ENCODE data around the gene GAREM2. TPM values are rescaled to one million over a fixed set of nuclear protein-coding genes. Genes with fewer than 3 reads are reported as not detected.

The GAREM2 gene
- total and polyA plus RNA-seq, 11 donors: 0.42 to 4.1 (median 0.81) TPM

DNA sequence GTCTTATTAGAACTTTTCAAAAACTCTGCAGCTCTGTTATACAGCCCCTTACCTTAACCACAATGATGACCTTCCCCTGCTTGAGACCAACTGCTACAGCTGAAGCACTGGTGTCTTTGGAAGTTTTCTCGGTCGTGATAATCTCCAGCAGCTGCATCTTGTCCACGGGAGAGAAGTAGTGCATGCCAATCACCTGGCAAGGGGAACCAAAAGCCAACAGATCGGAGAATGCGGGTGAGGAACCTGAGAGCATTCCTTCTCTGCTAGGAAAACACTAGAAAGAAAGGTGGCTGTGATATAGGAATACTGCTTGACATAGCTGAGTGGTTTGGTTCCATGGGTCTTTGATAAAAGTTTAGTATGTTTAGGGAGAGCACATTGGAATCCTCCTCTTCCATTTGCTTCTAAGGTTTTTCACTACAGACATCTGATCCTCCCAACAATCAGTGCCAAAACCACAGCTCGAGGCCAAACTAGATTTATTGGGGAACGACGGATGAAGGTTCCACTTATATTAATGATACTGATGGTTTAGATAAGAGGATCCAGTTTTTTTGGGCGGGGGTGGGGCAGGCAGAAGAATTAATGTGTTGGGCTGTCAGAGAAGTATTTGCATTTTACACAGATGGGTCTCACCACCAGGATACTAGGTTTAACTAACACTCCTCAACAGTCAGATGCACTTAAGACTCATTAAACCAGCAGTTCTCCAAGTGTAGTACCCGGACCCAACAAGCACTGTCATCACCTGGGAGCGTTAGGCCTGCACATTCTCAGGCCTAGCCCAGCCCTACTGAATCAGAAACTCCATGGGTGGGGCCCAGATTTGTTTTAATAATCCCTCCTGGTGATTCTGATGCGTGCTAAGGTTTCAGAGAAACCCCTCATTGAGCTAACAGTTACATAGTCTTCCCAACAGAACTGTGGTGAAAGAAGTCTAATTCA is 22.4 kb downstream of the GAREM2 start:
- Histone ChIP-seq H3K27ac (no peak overlapping the region), H3K4me1 (peaks cover 0 to 9% (median 0%) of the 10 kb centered on the region in 12 donors), H3K36me3 (peaks cover 0 to 100% (median 100%) of the 10 kb centered on the region in 9 donors), H3K4me3 (no peak overlapping the region), H3K9me3 (no peaks in the 10 kb centered on the region), H3K27me3 (no peaks in the 10 kb centered on the region)
- DNase-seq (no peak), ATAC-seq (no peak)
- TF ChIP-seq, protein P1, sequence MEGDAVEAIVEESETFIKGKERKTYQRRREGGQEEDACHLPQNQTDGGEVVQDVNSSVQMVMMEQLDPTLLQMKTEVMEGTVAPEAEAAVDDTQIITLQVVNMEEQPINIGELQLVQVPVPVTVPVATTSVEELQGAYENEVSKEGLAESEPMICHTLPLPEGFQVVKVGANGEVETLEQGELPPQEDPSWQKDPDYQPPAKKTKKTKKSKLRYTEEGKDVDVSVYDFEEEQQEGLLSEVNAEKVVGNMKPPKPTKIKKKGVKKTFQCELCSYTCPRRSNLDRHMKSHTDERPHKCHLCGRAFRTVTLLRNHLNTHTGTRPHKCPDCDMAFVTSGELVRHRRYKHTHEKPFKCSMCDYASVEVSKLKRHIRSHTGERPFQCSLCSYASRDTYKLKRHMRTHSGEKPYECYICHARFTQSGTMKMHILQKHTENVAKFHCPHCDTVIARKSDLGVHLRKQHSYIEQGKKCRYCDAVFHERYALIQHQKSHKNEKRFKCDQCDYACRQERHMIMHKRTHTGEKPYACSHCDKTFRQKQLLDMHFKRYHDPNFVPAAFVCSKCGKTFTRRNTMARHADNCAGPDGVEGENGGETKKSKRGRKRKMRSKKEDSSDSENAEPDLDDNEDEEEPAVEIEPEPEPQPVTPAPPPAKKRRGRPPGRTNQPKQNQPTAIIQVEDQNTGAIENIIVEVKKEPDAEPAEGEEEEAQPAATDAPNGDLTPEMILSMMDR (IDR thresholded peaks at IDR 0.05): no peak
- TF ChIP-seq POLR2A (IDR thresholded peaks at IDR 0.05): no peak
- intact Hi-C loops (cut with DNase I): loop anchor here in 1 of 10 donors (5.0 kb wide), 1 partner anchor 37 kb away; no protein-coding TSS in a partner anchor
- 62 to 67% (median 65%) methylated on average over 12 of the region's 12 CpGs for WGBS, 4 donors

DNA sequence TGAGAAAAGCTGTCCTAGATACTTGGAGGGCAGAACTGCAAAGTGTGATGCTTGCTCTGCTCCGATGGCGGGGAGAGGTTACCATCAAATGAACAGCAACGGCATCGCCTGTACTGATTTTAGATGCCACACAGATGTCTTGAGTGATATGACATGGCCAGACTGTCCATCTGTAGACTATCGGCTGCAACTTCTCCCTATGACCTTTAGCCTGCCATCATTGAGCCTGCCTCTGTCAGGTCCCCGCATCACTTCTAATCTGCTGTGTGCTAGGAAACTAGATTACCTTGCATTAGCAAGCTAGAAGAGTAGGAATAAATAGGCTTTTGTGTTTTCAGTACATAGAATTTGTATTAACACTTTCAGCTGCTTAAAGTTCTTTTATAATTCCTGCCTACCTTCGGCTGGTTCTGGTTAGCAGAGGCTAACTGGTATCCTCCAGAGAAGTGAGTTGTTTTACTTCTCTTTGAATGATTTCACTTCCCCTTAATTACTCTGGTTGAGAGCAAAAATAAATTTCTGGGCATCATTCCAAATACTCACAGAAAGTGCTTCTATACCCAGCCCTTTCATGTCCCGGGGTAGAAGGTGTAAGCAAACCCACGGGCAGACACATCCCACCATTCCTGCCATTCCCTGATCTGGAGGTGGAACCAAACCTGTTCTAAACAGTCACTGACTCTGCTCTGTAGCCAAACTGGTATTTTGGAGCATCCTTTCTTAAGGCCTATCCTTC is 24.0 kb downstream of the GAREM2 start:
- TF ChIP-seq, protein P1 (IDR thresholded peaks at IDR 0.05): no peak
- no peak for TF ChIP-seq POLR2A (IDR thresholded peaks at IDR 0.05)
- DNase-seq (no peak), ATAC-seq (peak in 3 of 4 donors; percentile 10 to 38 (median 26))
- Histone ChIP-seq H3K9me3 (no peaks in the 10 kb centered on the region), H3K27ac (no peak overlapping the region), H3K36me3 (peaks cover 0 to 100% (median 99%) of the 10 kb centered on the region in 9 donors), H3K27me3 (no peaks in the 10 kb centered on the region), H3K4me1 (peaks cover 0 to 9% (median 0%) of the 10 kb centered on the region in 12 donors), H3K4me3 (no peak overlapping the region)
- WGBS, 4 donors: 66 to 77% (median 75%) methylated on average over 9 of the region's 9 CpGs
- intact Hi-C loops (cut with DNase I): loop anchor here in 1 of 10 donors (5.0 kb wide), 1 partner anchor 35 kb away; no protein-coding TSS in a partner anchor

DNA sequence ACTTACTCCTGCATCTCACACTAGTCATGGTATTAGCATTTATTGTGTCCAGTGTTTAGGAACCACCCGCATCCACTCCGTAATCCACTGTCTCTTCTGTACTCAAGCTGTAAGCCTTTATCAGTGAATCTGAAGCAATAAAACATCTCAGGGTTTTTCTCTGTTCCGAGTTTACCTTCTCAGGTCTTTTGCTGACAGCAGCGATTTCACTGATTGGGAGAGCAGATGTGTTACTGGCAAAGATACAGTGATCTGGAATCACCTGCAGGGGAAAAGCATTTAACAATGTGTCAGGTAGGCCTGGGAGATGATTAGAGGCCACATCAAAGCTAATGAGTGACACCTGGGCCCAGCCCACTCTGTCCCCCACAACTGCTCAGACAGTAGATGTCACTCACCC is 24.6 kb downstream of the GAREM2 start:
- intact Hi-C loops (cut with DNase I): loop anchor here in 1 of 10 donors (5.0 kb wide), 1 partner anchor 35 kb away; no protein-coding TSS in a partner anchor
- TF ChIP-seq, protein P1 (IDR thresholded peaks at IDR 0.05): no peak
- TF ChIP-seq POLR2A (IDR thresholded peaks at IDR 0.05): no peak
- H3K27ac ChIP-seq: no peak overlapping the region
- peaks cover 0 to 9% (median 0%) of the 10 kb centered on the region in 12 donors for H3K4me1 ChIP-seq
- H3K27me3 ChIP-seq: no peaks in the 10 kb centered on the region
- no peak for DNase-seq
- WGBS, 4 donors: 96 to 97% (median 96%) methylated on average over 4 of the region's 4 CpGs
- H3K36me3 ChIP-seq: peaks cover 0 to 100% (median 99%) of the 10 kb centered on the region in 9 donors
- no peaks in the 10 kb centered on the region for H3K9me3 ChIP-seq
- no peak overlapping the region for H3K4me3 ChIP-seq
- no peak for ATAC-seq

Measured in heart left ventricle (tissue), 16 donors.